Loucy (cell line): ENCODE measurements around the gene WWC1.

Experiments
- H2AFZ ChIP-seq: fragments of 200-600 bp; sonication (generic); 2 replicates; pipeline ENCODE4 v1.6.0; 2016; ENCODE audit warnings: antibody characterized with exemption, mild to moderate bottlenecking, low read length, moderate library complexity
- H3F3A ChIP-seq: fragments of 200-600 bp; 2 replicates; pipeline ENCODE4 v1.6.0; 2016; ENCODE audit warnings: antibody characterized with exemption, low read depth, mild to moderate bottlenecking
- H3K27me3 ChIP-seq: fragments of 200-600 bp; sonication (generic); 2 replicates; pipeline ENCODE4 v1.6.1; 2014; ENCODE audit warnings: low read length, mild to moderate bottlenecking; ENCODE audit not compliant: insufficient read depth, poor library complexity, severe bottlenecking
- H3K36me3 ChIP-seq: fragments of 200-600 bp; sonication (generic); 2 replicates; pipeline ENCODE4 v1.6.1; 2016; ENCODE audit warnings: low read length; ENCODE audit not compliant: insufficient read depth
- H3K4me1 ChIP-seq: fragments of 200-600 bp; sonication (generic); 2 replicates; pipeline ENCODE4 v1.5.1; 2014; ENCODE audit warnings: low read length, mild to moderate bottlenecking; ENCODE audit not compliant: insufficient read depth, poor library complexity, severe bottlenecking
- H3K4me2 ChIP-seq: fragments of 200-600 bp; sonication (generic); 2 replicates; pipeline ENCODE4 v1.6.0; 2014; ENCODE audit warnings: antibody characterized with exemption, low read length, low read depth, mild to moderate bottlenecking; ENCODE audit not compliant: poor library complexity, severe bottlenecking
- H3K4me3 ChIP-seq: fragments of 200-600 bp; sonication (generic); 2 replicates; pipeline ENCODE4 v1.5.1; 2014; ENCODE audit warnings: low read length, mild to moderate bottlenecking, mixed read lengths; ENCODE audit not compliant: poor library complexity, severe bottlenecking
- H3K79me2 ChIP-seq: fragments of 200-600 bp; sonication (generic); 2 replicates; pipeline ENCODE4 v1.6.1; 2014; ENCODE audit warnings: low read length; ENCODE audit not compliant: insufficient read depth
- H3K9ac ChIP-seq: fragments of 200-600 bp; sonication (generic); 2 replicates; pipeline ENCODE4 v1.6.0; 2014; ENCODE audit warnings: mild to moderate bottlenecking, low read depth, low read length, moderate library complexity; ENCODE audit not compliant: poor library complexity, severe bottlenecking
- H3K9me2 ChIP-seq: fragments of 200-600 bp; sonication (generic); replicated peaks from 2 replicates; pipeline ENCODE4 v1.6.1; 2016; ENCODE audit warnings: low read depth, low read length, mixed read lengths
- H3K9me3 ChIP-seq: fragments of 200-600 bp; sonication (generic); 2 replicates; pipeline ENCODE4 v1.6.1; 2014; ENCODE audit warnings: mild to moderate bottlenecking, antibody characterized with exemption, low read length, low read depth; ENCODE audit not compliant: insufficient read depth
- H4K20me1 ChIP-seq: fragments of 200-600 bp; sonication (generic); 2 replicates; pipeline ENCODE4 v1.6.0; 2014; ENCODE audit warnings: antibody characterized with exemption, low read length, mild to moderate bottlenecking; ENCODE audit not compliant: insufficient read depth, poor library complexity, severe bottlenecking
- CTCF ChIP-seq: fragments of 200-600 bp; sonication (generic); conservative IDR thresholded peaks from 2 replicates; pipeline ENCODE4 v1.5.1; 2014; ENCODE audit warnings: mild to moderate bottlenecking, antibody characterized with exemption, low read length
- EZH2phosphoT487 ChIP-seq: fragments of 200-600 bp; IDR thresholded peaks from 2 replicates; pipeline ENCODE4 v1.6.1; 2018; ENCODE audit warnings: antibody characterized with exemption, mild to moderate bottlenecking, moderate library complexity, borderline replicate concordance

WWC1 gene

GRCh38 chr5:168304349-168304748 is 12.9 kb downstream of the WWC1 start:
- H3K9ac ChIP-seq = no peak overlapping the region
- H3K27me3 ChIP-seq = no peaks in the 10 kb centered on the region
- H3K79me2 ChIP-seq = no peaks in the 10 kb centered on the region
- no peak overlapping the region for H3K4me3 ChIP-seq
- no peak for TF ChIP-seq CTCF
- no peak for TF ChIP-seq EZH2phosphoT487
- no peaks in the 10 kb centered on the region for H3K9me3 ChIP-seq
- H3K9me2 ChIP-seq = no peaks in the 10 kb centered on the region
- H3F3A ChIP-seq = no peaks in the 10 kb centered on the region
- H3K4me1 ChIP-seq = no peaks in the 10 kb centered on the region
- no peaks in the 10 kb centered on the region for H3K36me3 ChIP-seq
- H4K20me1 ChIP-seq = no peaks in the 10 kb centered on the region
- H3K4me2 ChIP-seq = no peak overlapping the region
- no peak overlapping the region for H2AFZ ChIP-seq

- H3K9me2 ChIP-seq = no peaks in the 10 kb centered on the region
- H3K9ac ChIP-seq = no peak overlapping the region
- TF ChIP-seq CTCF (no peak), EZH2phosphoT487 (no peak)
- no peaks in the 10 kb centered on the region for H4K20me1 ChIP-seq
- no peaks in the 10 kb centered on the region for H3K4me1 ChIP-seq
- H3F3A ChIP-seq = no peaks in the 10 kb centered on the region
- no peaks in the 10 kb centered on the region for H3K9me3 ChIP-seq
- no peaks in the 10 kb centered on the region for H3K36me3 ChIP-seq
- no peak overlapping the region for H3K4me2 ChIP-seq
- no peaks in the 10 kb centered on the region for H3K27me3 ChIP-seq
- H2AFZ ChIP-seq = no peak overlapping the region
- H3K79me2 ChIP-seq = no peaks in the 10 kb centered on the region
- no peak overlapping the region for H3K4me3 ChIP-seq
Measured at GRCh38 chr5:168305281-168305680, 13.8 kb downstream of the WWC1 start.

GRCh38 chr5:168307022-168307421 is 15.6 kb downstream of the WWC1 start:
- no peaks in the 10 kb centered on the region for H3F3A ChIP-seq
- no peak for TF ChIP-seq EZH2phosphoT487
- no peak for TF ChIP-seq CTCF
- no peaks in the 10 kb centered on the region for H3K79me2 ChIP-seq
- H3K9me2 ChIP-seq = no peaks in the 10 kb centered on the region
- H3K36me3 ChIP-seq = no peaks in the 10 kb centered on the region
- H3K9ac ChIP-seq = no peak overlapping the region
- no peak overlapping the region for H3K4me2 ChIP-seq
- H2AFZ ChIP-seq = no peak overlapping the region
- no peaks in the 10 kb centered on the region for H3K27me3 ChIP-seq
- H3K4me3 ChIP-seq = no peak overlapping the region
- no peaks in the 10 kb centered on the region for H3K9me3 ChIP-seq
- H3K4me1 ChIP-seq = no peaks in the 10 kb centered on the region
- no peaks in the 10 kb centered on the region for H4K20me1 ChIP-seq
